GM19455 (cell line): ENCODE results near the gene VAMP7.
"Not testable (repeated sequence)": the region's sequence is repeated elsewhere in the genome, so short reads cannot be mapped to it uniquely, and the experiment has no call there.

Source experiments
- ATAC-seq: cut with Tn5 transposase; IDR thresholded peaks from one replicate; pipeline ENCODE4 v1.9.1; 2021; ENCODE audit not compliant: unreplicated experiment

VAMP7 gene

GRCh38 chrX:155986995-155987394 is 105.8 kb downstream of the VAMP7 start:
- not testable (repeated sequence) for ATAC-seq

- no peak for ATAC-seq
These were observed 107.7 kb downstream of the VAMP7 start for GRCh38 chrX:155988859-155989258.
